GM18519 (cell line): ENCODE results near the gene MIB2.
"Not testable (repeated sequence)": the region's sequence is repeated elsewhere in the genome, so short reads cannot be mapped to it uniquely, and the experiment has no call there.

Source experiments
- ATAC-seq: cut with Tn5 transposase; IDR thresholded peaks from one replicate; pipeline ENCODE4 v1.9.1; 2021; ENCODE audit warnings: mild to moderate bottlenecking, moderate library complexity; ENCODE audit not compliant: unreplicated experiment, low FRiP score

MIB2 gene

DNA sequence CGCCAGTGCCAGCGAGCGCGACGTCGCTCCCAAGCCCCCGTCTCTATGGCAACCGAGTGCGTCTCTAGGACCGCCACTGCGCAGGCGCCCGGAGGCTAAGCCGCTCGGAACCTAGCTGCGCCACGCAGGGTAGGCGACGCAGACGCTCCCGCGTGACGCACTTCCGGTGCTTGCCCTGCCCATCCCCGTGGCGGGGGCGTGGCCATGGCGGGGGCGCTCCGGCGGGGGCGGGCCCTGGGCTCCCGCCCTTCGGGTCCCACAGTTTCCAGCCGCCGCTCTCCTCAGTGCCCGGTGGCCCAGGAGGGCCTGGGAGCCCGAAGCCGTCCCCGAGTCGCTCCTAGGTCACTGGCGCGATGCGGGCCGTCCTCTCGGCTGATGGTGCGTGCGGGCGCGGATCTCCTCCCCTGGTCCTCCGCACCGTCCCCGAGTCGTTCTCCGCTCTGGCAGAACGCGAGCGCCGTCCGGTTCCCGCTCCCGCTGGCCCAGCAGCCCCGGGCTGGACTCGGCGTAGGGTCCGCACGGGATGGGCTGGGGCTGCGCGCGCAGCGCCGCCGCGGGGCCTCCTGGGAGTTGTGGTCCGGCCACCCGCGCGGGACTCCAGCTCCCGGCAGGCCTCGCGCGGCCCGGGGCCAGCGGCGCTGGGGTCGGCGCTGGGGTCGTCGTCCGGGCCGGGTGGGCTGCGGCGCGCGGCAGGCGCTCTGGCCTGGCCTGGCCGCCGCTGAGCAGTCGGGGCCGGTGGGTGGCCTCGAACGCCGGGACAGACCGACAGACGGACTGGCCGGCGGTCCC lies at the start of gene MIB2:
Gene MIB2, plus strand, starts transcription at position 245 of the 789 bp plus-strand sequence. CDS start 7,953 bp downstream, outside the sequence.
- ATAC-seq = peak; percentile 82

- ATAC-seq = no peak
Measured at GRCh38 chr1:1567152-1567875, 48.0 kb upstream of the MIB2 start.

DNA sequence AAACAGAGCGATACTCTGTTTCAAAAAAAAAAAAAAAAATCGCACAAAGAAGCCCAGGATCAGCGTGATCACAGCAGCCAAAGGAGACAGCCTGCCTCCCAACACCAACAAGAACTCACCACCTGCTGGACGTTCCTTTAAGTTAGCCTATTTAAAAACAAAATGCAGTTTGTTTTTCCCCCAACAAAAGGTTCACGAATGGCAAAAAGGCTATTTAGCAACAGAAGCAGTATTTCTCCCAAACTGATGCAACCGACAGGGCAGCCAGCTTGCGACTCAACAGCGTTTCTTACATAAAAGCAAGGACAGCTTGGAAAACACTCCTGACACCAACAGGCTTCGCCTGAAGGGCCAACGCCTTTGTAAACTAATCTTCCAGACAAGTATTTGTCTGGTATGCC lies 47.4 kb upstream of the MIB2 start:
- ATAC-seq = no peak

DNA sequence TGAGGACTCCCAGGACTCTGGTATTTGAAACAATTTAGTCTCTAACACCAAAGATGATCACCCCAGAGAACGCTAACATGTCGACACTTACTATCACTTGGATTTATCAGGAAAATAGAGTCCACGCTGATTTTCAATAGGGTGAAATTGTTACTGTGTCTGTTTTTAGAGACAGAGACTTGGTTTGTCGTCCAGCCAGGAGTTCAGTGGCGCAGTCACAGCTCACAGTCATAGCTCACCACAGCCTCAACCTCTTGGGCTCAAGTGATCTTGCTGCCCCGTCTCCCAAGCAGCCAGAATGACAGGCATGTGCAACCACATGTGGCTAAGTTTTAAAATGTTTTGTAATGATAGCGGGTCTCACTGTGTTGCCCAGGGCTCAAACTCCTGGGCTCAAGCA lies 46.0 kb upstream of the MIB2 start:
- ATAC-seq = no peak

DNA sequence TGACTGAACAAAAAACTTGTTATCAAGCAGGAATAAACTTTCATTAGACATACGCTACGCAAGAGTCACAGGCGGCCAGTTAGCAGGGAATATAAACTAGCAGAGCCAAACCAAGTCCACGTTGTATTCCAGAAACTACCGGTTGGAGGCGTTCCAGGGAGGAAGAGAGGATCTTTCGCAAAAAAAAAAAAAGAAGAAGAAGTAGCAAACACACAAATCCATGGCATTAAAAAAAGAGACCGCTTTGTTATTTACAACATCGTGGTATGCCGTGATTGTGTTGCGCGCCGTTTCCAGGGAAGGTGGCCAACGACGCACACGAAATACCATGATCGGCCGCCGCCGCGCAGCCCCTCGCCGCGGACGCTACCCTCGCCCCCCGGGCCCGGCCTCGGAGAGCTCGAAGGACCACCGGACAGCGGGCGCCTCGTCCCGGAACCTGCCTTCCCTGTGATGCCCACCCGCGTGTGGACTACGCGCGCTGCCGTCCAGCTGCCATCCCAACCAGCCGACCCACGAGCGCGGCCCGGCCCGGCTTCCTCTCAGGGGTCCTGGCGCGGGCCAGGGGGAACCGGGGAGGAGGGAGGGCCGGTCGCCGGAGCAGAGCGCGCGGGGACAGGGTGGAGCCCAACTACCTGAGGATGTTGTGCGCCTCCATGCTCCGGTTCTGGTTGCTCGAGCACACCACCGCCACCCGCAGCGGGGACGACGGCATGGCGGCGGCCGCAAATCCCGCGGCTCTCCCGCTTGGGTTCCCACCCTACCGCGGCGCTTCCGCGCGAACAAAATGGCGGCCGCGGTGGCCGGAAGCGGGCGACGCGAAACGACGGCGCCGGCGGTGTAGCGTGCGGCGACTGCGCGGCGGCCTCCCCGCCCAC lies 41.2 kb upstream of the MIB2 start:
- ATAC-seq = peak; percentile 52

DNA sequence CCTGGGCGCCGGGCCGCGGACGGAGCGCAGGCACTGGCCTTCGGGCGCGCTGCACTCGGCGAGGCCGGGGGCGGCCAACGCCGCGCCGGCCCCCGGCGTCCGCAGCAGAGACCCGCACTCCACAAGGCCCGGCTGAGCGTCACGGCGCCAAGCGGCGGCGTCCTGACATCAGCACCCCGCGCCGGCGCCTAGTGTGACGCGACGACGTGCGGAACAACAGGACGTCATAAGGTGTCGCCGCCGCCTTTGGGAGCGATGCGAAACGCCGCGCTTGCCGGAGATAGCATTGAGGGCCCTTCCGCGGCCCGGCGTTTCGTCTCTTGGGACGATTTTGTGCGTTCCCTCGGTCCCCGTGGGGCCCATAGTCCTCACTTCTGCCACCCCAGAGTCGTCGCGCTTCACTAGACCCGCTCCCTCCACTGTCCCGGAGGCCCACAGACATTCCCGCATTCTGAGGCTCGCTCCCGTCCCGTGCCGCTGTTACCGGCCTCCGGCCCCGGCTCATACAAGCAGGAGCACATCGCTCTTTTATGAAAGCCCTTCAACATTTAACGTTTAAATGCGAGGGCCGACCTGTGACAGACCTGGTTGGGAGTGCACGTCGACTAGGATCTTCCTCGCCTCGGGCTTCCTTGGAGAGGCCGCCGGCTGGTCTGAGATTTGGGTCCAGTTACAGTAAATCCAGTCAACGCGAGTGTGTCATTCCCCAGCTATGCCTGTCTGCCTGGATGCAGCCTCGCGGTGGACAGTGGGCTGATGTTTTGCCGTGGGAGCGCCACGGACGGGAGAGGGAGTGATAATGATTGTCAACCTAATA lies 40.4 kb upstream of the MIB2 start, which contains the start of gene SSU72:
Gene SSU72, minus strand, starts transcription at position 143 of the 817 bp plus-strand sequence. CDS start 306 bp downstream, outside the sequence.
- peak; percentile 58 for ATAC-seq

DNA sequence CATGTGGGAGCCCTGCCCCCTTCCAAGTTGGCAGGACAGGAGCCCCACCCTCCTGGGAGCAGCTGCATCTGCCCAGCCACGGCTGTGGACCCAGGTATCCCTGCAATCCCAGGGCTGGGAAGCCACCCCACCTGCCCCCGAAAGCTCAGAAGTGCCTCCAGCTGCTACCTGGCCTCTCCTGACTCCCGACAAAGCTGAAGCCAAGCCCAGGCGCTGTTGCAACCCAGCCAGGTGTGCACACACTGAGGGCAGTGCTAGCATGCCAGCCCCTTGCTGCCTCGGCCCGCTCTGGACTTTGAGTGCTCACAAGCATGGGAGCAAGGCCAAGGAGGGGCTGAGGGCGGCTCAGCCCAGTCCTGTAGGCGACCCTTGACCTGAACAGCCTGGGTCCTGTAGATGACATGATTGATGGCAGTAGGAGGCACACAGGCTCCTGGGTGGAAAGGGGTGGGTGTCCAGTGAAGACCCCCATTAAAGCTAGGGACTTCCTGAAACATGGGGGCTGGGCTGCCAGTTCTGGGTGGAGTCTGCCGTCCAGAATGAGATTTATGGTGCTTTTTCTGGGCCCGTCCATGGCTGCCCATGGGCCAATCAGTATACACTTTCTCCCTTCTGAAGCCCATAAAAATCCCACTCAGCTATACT lies 37.8 kb upstream of the MIB2 start:
- ATAC-seq = no peak

- ATAC-seq = no peak
Measured at GRCh38 chr1:1578371-1578940, 36.8 kb upstream of the MIB2 start.

DNA sequence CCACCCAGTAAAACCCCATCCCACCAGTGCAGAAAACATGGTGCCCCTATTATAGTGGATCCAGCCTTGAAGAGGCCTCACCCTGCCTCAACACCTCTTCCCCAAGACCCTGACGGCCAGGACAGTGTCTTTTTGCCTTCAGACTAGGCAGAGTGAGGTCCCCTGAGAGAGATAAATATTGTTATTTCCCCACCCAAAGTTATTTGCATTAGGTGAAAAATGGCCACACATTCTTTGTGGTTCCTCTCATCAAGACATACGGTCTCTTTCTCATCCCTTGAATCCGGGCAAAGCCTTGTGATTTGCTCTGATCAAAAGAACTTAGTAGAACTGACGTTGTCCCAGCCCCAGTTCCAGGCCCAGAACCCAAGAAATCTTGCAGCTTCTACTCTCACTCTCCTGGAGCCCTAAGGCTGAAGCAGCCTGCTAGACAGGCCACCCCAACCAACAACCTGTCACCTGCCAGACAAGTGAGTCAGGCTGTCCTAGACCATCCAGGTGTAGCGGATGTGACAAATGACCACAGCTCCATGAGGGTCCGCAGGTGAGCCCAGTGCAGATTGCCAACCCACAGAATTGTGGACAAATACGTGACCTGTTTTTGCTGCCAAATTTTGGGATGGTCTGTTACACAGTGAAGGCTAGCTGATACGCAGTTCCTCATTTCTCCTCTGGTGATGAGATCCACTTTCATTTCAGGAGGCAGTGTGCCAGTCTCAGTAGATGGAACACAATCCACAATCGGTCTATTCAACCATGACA lies 32.5 kb upstream of the MIB2 start:
- ATAC-seq = no peak

DNA sequence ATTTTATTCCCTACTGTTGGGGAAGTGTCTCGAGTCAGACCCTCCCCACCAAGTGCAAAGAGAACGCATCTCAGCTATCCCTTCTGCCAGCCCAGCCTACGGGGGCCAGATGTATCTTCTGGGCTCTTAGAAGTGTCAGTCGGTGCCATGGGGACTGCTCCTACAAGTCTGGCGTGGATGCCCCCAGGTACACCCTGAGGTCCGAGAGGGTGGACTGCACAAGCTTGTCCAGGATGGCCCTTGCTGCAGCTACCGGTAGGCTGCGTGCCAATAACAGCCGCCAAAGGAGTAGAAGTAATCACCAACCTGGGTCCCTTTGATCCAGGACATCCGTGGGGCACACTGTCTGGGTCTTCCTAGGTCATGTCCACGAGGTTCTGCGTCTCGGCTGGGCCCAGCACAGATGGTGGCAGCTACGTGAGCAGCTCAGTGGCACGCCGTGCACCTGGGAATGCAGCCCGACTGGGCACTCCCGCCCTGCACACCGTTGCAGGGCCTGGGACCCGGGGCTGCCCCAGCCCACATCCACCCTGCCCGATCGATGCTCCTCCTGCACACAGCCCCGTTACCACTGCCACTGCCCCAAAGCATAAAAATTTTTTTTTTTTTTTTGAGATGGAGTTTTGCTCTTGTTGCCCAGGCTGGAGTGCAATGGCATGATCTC lies 31.8 kb upstream of the MIB2 start:
- ATAC-seq = no peak

DNA sequence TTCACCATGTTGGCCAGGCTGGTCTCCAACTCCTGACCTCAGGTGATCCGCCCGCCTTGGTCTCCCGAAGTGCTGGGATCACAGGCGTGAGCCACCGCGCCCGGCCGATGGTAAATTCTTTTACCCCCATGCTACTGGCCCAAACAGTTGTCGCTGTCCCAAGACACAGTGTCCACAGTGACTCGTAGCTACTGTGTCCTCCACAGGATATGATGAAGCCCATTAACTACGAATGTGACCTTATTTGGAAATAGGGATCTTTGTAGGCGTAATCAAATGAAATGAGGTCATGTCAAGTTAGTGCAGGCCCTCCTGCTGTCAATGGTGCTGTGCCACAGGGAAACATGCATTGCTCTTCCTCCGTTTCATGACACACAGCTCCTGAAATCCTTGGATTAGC lies 23.8 kb upstream of the MIB2 start:
- no peak for ATAC-seq

- ATAC-seq = no peak
Measured at GRCh38 chr1:1593834-1594601, 21.3 kb upstream of the MIB2 start.

DNA sequence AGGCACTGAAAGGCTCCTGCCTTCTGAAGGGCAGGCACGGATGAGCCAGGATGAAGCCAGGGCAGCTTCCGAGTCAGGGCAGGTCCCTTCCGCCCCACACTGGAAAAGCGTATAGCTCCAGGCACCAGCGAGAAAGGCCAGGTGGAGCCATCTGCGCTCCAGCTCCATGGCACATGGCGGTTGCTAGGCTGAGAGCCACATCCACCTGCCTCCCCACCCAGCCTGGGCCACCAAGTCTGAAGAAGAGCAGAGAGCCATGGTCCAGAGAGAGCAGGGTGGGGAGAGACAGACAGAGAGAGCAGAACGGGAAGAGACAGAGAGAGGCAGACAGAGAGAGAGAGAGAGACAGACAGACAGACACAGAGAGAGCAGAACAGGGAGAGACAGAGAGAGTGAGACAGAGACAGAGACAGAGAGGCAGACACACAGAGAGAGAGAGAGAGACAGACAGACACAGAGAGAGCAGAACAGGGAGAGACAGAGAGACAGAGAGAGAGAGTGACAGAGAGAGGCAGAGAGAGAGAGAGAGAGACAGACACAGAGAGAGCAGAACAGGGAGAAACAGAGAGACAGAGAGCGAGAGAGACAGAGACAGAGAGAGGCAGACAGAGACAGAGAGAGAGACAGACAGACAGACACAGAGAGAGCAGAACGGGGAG lies 20.6 kb upstream of the MIB2 start:
- no peak for ATAC-seq

GRCh38 chr1:1595341-1595740 lies 20.0 kb upstream of the MIB2 start:
- not testable (repeated sequence) for ATAC-seq

DNA sequence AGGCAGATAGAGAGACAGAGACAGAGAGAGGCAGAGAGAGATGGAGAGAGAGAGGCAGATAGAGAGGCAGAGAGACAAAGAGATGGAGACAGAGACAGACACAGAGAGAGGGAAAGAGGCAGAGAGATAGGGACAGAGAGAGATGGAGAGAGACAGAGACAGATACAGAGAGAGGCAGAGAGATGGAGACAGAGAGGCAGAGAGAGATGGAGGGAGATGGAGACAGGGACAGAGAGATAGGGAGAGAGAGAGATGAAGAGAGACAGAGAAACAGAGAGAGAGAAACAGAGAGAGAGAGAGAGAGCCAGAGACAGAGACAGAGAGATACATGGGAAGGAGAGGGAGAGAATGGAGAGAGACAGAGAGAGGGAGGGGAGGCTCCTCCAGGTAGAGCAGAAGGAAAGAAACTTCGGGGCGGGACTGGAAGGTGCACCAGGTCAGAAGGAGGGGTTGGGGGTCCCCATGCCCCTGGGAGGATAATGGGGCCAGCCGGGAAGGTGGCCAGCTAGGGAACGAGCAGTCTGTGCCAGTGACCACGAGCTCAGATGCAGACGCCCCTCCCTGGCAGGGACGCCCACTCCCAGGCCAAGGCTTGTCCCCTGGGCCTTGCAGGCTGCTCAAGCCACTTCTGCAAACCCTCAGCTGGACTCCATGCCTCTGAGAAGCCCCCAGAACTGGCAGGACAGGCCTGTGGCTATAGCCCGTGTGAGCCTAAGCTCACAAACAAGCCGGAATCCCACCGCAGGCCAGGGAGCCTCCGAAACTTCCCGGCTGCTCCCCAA lies 18.6 kb upstream of the MIB2 start:
- no peak for ATAC-seq
